ENCODE results near the gene PPP2R2D.

PPP2R2D gene

GRCh38 chr10:131900350-131901152 lies at the start of gene PPP2R2D:
Gene PPP2R2D, plus strand, starts transcription at chr10:131901008. Its CDS starts 141 bp downstream, at chr10:131901149.
- peak; percentile 100 for DNase-seq (ENCODE audit: low spot score)

GRCh38 chr10:131851346-131851745 lies 49.5 kb upstream of the PPP2R2D start:
- no peak for DNase-seq (ENCODE audit: low spot score)

DNA sequence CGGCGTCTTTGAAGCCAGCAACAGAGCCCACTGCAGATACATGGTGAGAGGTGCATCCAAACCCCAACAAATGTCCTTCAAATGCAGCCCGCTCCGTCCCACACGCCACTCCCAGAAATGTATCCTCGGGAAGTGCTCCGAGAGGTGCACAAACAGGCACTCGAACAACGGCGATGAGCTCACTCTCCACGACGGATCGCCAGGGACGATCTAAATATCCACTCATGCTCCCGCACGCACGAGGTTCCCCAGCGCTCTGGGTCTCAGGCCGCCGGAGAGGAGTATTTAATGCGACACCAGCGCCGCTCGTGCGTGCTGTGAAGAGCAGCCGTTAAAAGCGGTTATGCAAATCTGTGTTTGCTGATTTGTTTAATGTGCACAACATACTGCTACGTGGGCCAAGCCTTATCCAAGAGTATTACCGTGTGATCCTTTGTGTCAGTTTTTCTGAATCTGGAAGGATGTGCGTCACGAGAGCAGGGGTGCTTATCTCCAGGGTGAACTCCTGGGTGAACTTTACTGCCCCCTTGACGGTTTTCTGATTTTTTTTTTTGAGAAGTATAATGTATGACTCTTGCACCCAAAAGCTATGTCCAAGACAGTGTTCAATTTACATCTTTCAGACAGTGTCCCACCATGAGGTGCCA lies 48.5 kb upstream of the PPP2R2D start:
- no peak for DNase-seq (ENCODE audit: low spot score)

- DNase-seq (ENCODE audit: low spot score) = no peak
Observed at GRCh38 chr10:131852823-131853609, 47.8 kb upstream of the PPP2R2D start.

DNA sequence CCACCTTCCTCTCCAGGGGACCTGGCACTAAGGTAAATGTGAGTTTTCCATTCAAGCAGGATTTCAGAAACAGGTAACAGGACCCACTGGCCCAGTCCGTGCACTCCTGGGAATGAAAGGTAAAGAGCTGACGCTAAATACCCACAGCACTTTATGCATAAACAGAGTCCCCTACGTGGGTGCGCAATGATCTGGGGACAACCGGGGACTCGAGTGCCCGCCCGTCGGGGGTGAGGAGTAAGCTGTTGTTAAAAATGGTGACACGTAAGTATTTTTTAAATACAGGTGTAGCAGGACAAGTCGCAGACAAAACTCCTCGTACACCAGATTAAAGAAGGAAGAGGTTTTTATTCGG lies 47.2 kb upstream of the PPP2R2D start:
- no peak for DNase-seq (ENCODE audit: low spot score)

DNA sequence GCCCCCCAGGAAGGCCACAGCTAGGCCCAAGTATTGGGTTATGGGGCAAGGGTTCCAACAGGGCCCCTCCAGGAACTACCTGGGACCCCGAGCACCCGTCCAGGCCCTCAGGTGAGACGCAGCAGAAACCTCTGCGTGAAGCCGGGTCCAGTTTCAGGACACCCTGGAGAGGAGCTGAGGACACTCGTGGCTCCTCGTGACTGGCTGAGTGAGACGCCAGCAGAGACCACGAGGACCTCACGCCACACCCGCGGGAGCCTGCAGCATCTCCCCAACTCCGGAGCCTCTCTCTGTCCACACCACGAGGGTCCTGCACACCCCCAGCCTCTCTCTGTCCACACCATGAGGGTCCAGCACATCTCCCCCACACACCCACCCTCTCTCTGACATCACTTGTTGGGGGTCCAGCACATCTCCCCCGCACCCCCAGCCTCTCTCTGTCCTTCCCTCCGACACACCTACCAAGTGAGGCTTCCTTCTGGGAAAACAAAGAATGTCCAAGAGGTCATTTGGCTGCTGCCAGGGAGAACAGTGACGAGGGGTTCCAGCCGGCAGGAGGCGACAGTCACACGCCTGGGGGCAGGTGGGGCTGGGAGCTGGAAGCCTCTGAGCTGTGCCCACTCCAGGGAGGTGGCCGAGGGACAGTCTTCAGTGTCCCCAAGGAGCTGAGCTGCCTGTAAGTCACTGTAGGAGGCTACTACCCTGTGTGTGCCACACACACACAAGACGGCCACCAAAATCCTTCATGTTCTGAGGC lies 46.1 kb upstream of the PPP2R2D start:
- no peak for DNase-seq (ENCODE audit: low spot score)

- no peak for DNase-seq (ENCODE audit: low spot score)
Observed at GRCh38 chr10:131855461-131856401, 45.1 kb upstream of the PPP2R2D start.

DNA sequence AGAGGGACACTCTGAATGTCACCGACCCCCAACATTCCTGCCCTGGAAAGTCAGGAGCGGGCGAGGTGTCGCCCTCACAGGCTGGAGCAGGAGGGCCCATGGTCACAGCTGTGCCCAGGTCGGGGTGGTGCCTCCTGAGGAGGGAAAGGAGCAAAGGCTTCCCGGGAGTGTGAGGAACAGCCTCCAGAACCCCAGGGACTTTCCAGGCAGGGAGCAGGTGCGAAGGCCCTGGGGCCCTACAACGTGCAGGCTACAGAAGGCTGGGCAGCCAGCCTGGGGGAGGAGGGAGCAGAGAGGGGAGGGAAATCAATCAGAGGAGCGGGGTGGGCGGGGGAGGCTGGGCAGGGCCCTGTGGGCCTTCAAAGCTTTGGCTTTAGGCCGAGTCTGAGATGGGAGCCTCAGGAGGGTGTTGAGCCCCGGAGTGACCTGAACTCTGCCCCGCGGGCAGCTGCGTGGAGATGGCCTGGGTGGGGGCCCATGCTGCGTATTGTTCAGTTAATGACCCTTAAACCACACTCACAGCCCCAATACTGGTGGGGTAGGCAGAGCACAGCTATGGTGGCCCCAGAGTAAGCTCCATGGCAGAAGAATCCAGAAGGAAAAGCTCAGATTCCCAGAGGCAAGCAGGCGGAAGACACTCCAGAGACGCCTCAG lies 44.2 kb upstream of the PPP2R2D start:
- no peak for DNase-seq (ENCODE audit: low spot score)

DNA sequence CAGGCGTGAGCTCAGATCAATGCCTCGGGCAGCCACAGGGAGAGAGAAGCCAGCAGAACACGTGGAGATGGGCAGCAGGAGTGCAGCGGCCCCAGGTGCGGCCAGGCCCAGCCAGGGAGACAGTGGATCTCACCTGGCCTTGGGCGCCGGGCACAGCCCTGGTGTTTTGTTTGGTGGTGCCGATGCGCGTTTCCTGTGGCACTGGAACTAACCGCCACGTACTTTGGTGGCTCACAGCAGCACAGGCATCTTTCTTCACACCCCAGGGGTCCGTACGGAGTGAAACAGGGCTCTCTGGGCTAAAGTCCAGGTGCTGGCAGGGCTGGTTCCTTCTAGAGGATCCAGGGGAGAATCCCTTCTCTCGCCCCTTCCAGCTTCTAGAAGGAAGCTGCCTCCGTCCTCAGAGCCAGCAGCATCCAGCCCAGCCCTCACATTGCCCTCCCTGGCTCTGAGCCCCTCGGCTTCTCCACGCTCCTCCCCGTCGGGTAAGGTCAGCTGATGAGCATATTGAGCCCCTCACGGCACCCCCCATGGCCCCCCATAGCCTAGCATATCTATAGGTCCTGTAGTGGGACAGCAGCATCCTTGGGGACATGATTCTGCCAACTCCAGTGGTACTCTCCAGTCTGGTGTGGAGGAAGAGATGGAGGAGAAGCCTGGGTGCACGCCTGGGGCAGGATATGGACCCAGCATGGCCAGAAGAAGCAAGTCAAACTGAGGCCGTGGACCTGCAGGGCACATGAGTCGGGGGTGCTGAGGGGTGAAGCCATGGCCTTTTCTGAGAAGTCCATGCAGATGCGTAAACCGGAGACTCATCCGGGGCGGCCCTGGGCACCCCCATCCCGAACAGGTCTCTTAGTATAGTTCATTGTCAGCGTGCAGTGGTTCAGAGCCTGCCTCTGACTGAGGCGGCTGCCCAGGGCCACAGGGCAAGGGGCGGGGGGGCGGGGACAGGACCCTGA lies 43.4 kb upstream of the PPP2R2D start:
- DNase-seq (ENCODE audit: low spot score) = no peak

DNA sequence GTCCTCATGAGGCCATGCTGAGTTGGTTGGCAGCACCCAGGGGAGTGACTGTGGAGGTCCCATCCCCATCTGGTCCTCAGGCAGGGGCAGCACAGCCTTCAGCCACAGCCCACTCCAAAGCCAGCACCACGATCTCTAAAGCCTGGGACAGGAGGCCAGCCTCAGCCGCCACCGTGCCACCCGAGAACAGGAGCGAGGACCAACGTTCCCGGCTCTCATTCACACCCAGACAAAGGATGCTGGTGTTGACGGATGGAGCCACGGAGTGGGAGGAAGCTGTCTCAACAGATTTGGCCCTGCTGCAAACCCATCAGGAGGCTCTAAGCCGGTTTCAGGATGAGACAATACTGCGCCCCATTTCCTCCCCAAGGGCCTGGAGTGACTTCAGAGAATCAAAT lies 42.7 kb upstream of the PPP2R2D start:
- DNase-seq (ENCODE audit: low spot score) = no peak

GRCh38 chr10:131858583-131859340 lies 42.0 kb upstream of the PPP2R2D start:
- no peak for DNase-seq (ENCODE audit: low spot score)

- DNase-seq (ENCODE audit: low spot score) = no peak
Observed at GRCh38 chr10:131859341-131860020, 41.3 kb upstream of the PPP2R2D start.

DNA sequence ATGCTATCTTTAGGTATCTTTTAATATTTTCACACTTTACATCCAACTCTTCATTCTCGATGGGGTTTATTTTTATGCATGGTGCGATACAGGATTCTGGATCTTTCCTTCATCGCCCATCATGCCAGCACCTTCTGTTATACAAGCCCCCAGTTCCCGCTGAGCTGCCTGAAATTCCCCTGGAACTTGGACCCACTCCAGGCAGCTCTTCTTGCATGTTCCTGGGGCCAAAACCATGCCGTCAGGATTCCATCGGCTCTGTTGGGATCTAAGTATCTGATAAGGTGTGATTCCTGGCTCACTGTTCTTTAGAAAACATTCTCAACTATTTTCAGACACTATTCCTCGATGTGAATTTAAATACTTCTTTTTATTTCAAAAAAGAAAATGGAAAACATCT lies 40.5 kb upstream of the PPP2R2D start:
- DNase-seq (ENCODE audit: low spot score) = no peak

DNA sequence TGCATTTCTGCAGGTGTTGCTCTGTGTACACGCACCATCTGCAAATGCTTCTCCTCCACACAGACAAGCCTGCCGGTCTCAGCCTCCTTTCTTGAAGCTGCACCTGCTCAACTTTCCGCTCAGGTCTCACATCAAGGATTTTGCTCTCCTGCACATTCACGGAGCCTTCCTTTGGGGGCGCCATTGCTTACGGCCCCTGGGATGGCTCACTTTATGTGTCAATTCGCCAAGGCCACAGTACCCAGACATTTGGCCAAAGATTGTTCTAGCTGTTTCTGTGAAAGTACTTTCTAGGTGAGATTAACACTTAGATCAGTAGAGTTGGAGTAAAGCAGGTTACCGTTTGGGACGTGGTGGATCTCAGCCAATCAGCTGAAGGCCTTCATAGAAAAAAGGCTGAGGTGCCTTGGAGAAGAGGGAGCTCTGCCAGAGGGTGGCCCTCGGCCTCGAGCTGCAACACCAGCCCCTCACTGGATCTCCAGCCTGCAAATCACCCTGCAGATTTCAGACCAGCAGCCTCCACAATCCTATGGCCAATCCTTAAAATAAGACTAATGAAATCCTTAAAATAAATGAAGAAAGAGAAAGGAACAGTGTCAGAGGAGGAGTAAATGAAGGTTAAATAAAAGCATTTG lies 39.9 kb upstream of the PPP2R2D start:
- no peak for DNase-seq (ENCODE audit: low spot score)

DNA sequence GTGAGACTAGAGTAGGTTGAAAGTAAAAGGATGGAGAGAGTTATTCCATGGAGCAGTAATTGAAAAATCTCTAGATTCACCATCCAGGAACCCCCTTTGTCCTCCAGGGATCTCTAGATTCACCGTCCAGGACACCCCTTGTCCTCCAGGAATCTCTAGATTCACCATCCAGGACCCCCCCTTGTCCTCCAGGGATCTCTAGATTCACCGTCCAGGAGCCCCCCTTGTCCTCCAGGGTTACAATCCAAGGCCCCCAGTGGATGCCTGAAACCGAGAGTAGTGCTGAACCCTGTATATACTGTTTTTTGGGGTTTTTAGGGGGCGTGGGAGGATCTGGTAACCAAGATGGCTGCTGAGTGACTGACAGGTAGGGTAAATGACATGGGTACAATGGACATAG lies 38.3 kb upstream of the PPP2R2D start:
- DNase-seq (ENCODE audit: low spot score) = no peak

DNA sequence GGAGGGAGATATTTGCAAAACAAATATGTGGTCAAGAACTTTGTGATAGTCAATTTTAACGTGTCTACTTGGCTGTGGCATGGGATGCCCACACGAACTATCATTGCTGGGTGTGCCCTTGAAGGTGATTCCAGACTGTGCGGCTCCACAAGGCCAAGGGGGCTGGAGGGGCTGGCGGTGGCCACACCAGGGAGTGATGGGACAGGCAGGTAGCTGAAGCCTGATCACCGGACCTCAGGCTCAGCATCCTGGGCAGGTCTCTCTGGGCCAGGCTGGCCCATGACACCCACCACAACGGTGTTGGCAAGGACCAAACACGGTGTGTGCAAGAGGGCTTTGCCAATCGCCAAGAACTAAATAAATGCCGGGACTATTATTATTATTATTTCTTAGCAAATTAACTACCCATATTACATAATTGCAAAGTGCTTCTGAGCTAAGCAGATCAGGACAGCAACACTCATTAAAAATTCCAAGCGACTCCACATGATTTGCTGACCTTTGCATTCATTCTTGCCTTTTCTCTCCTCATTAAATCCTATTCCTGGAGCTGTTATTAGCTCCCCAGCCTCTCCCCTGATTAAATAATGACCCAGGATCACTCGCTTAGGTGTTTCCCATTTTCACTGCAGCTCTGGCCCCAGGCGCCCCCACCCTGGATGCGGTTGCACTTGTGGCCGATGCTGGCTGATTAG lies 35.4 kb upstream of the PPP2R2D start:
- no peak for DNase-seq (ENCODE audit: low spot score)

GRCh38 chr10:131866673-131867072 lies 34.1 kb upstream of the PPP2R2D start:
- DNase-seq (ENCODE audit: low spot score) = no peak

Measured in AG08396 (cell line).